ENCODE data around the gene CLRN3. TPM values are rescaled to one million over a fixed set of nuclear protein-coding genes. Genes with fewer than 3 reads are reported as not detected.

CLRN3 gene
- total RNA-seq, 1 donor from 2014 or later = 0.52 TPM

GRCh38 chr10:127869329-127869728, 23.4 kb downstream of the CLRN3 start:
- no peak overlapping the region for H3K4me3 ChIP-seq (ENCODE audit: low read length in 3 of 3)
- H3K9ac ChIP-seq (ENCODE audit: low read depth in 1 of 3, low read length in 3 of 3) = no peak overlapping the region
- no peaks in the 10 kb centered on the region for H3K9me3 ChIP-seq (ENCODE audit: control insufficient read depth in 3 of 3, low read length in 3 of 3)
- no peaks in the 10 kb centered on the region for H3K36me3 ChIP-seq (ENCODE audit: control insufficient read depth in 3 of 3, insufficient read depth in 3 of 3, low read length in 3 of 3)
- H3K27ac ChIP-seq (ENCODE audit: low read depth, low read length) = no peak overlapping the region
- H3K4me1 ChIP-seq (ENCODE audit: control insufficient read depth in 3 of 3, insufficient read depth in 3 of 3, low read length in 3 of 3) = peaks cover 0 to 8% (median 5%) of the 10 kb centered on the region in 3 donors
- H3K27me3 ChIP-seq (ENCODE audit: control insufficient read depth in 3 of 3, insufficient read depth in 3 of 3, low read length in 3 of 3) = peaks cover 6 to 9% (median 7%) of the 10 kb centered on the region in 3 donors

GRCh38 chr10:127867805-127868204, 24.9 kb downstream of the CLRN3 start:
- Histone ChIP-seq H3K36me3 (ENCODE audit: control insufficient read depth in 3 of 3, insufficient read depth in 3 of 3, low read length in 3 of 3) (no peaks in the 10 kb centered on the region), H3K4me3 (ENCODE audit: low read length in 3 of 3) (no peak overlapping the region), H3K27ac (ENCODE audit: low read depth, low read length) (no peak overlapping the region), H3K27me3 (ENCODE audit: control insufficient read depth in 3 of 3, insufficient read depth in 3 of 3, low read length in 3 of 3) (peaks cover 6 to 7% (median 6%) of the 10 kb centered on the region in 3 donors), H3K9me3 (ENCODE audit: control insufficient read depth in 3 of 3, low read length in 3 of 3) (no peaks in the 10 kb centered on the region), H3K4me1 (ENCODE audit: control insufficient read depth in 3 of 3, insufficient read depth in 3 of 3, low read length in 3 of 3) (peaks cover 0 to 8% (median 5%) of the 10 kb centered on the region in 3 donors), H3K9ac (ENCODE audit: low read depth in 1 of 3, low read length in 3 of 3) (no peak overlapping the region)

GRCh38 chr10:127866276-127867013, 26.3 kb downstream of the CLRN3 start:
- no peaks in the 10 kb centered on the region for H3K4me1 ChIP-seq (ENCODE audit: control insufficient read depth in 3 of 3, insufficient read depth in 3 of 3, low read length in 3 of 3)
- no peak overlapping the region for H3K4me3 ChIP-seq (ENCODE audit: low read length in 3 of 3)
- H3K27ac ChIP-seq (ENCODE audit: low read depth, low read length) = no peak overlapping the region
- H3K9me3 ChIP-seq (ENCODE audit: control insufficient read depth in 3 of 3, low read length in 3 of 3) = no peaks in the 10 kb centered on the region
- no peak overlapping the region for H3K9ac ChIP-seq (ENCODE audit: low read depth in 1 of 3, low read length in 3 of 3)
- no peaks in the 10 kb centered on the region for H3K36me3 ChIP-seq (ENCODE audit: control insufficient read depth in 3 of 3, insufficient read depth in 3 of 3, low read length in 3 of 3)
- peaks cover 0 to 3% (median 0%) of the 10 kb centered on the region in 3 donors for H3K27me3 ChIP-seq (ENCODE audit: control insufficient read depth in 3 of 3, insufficient read depth in 3 of 3, low read length in 3 of 3)

GRCh38 chr10:127863231-127863825, 29.4 kb downstream of the CLRN3 start:
- Histone ChIP-seq H3K9me3 (ENCODE audit: control insufficient read depth in 3 of 3, low read length in 3 of 3) (no peaks in the 10 kb centered on the region), H3K27me3 (ENCODE audit: control insufficient read depth in 3 of 3, insufficient read depth in 3 of 3, low read length in 3 of 3) (no peaks in the 10 kb centered on the region)

GRCh38 chr10:127860592-127860991, 32.1 kb downstream of the CLRN3 start:
- H3K4me1 ChIP-seq (ENCODE audit: control insufficient read depth in 3 of 3, insufficient read depth in 3 of 3, low read length in 3 of 3) = no peaks in the 10 kb centered on the region
- H3K9me3 ChIP-seq (ENCODE audit: control insufficient read depth in 3 of 3, low read length in 3 of 3) = no peaks in the 10 kb centered on the region
- no peak overlapping the region for H3K9ac ChIP-seq (ENCODE audit: low read depth in 1 of 3, low read length in 3 of 3)
- no peaks in the 10 kb centered on the region for H3K36me3 ChIP-seq (ENCODE audit: control insufficient read depth in 3 of 3, insufficient read depth in 3 of 3, low read length in 3 of 3)
- H3K27me3 ChIP-seq (ENCODE audit: control insufficient read depth in 3 of 3, insufficient read depth in 3 of 3, low read length in 3 of 3) = no peaks in the 10 kb centered on the region
- no peak overlapping the region for H3K27ac ChIP-seq (ENCODE audit: low read depth, low read length)
- no peak overlapping the region for H3K4me3 ChIP-seq (ENCODE audit: low read length in 3 of 3)

More at GRCh38 chr10:127863231-127863825, 29.4 kb downstream of the CLRN3 start:
- H3K4me1 ChIP-seq (ENCODE audit: control insufficient read depth in 3 of 3, insufficient read depth in 3 of 3, low read length in 3 of 3) = no peaks in the 10 kb centered on the region
- H3K27ac ChIP-seq (ENCODE audit: low read depth, low read length) = no peak overlapping the region
- H3K4me3 ChIP-seq (ENCODE audit: low read length in 3 of 3) = no peak overlapping the region
- H3K9ac ChIP-seq (ENCODE audit: low read depth in 1 of 3, low read length in 3 of 3) = no peak overlapping the region
- no peaks in the 10 kb centered on the region for H3K36me3 ChIP-seq (ENCODE audit: control insufficient read depth in 3 of 3, insufficient read depth in 3 of 3, low read length in 3 of 3)

GRCh38 chr10:127855976-127856375, 36.8 kb downstream of the CLRN3 start:
- H3K27ac ChIP-seq (ENCODE audit: low read depth, low read length) = no peak overlapping the region
- H3K9ac ChIP-seq (ENCODE audit: low read depth in 1 of 3, low read length in 3 of 3) = no peak overlapping the region
- no peaks in the 10 kb centered on the region for H3K9me3 ChIP-seq (ENCODE audit: control insufficient read depth in 3 of 3, low read length in 3 of 3)
- no peaks in the 10 kb centered on the region for H3K4me1 ChIP-seq (ENCODE audit: control insufficient read depth in 3 of 3, insufficient read depth in 3 of 3, low read length in 3 of 3)
- no peaks in the 10 kb centered on the region for H3K36me3 ChIP-seq (ENCODE audit: control insufficient read depth in 3 of 3, insufficient read depth in 3 of 3, low read length in 3 of 3)
- H3K27me3 ChIP-seq (ENCODE audit: control insufficient read depth in 3 of 3, insufficient read depth in 3 of 3, low read length in 3 of 3) = peaks cover 0 to 14% (median 10%) of the 10 kb centered on the region in 3 donors
- H3K4me3 ChIP-seq (ENCODE audit: low read length in 3 of 3) = no peak overlapping the region

- H3K4me1 ChIP-seq (ENCODE audit: control insufficient read depth in 3 of 3, insufficient read depth in 3 of 3, low read length in 3 of 3) = no peaks in the 10 kb centered on the region
- no peak overlapping the region for H3K4me3 ChIP-seq (ENCODE audit: low read length in 3 of 3)
- no peaks in the 10 kb centered on the region for H3K9me3 ChIP-seq (ENCODE audit: control insufficient read depth in 3 of 3, low read length in 3 of 3)
- H3K27me3 ChIP-seq (ENCODE audit: control insufficient read depth in 3 of 3, insufficient read depth in 3 of 3, low read length in 3 of 3) = peaks cover 0 to 14% (median 10%) of the 10 kb centered on the region in 3 donors
- H3K36me3 ChIP-seq (ENCODE audit: control insufficient read depth in 3 of 3, insufficient read depth in 3 of 3, low read length in 3 of 3) = no peaks in the 10 kb centered on the region
- H3K9ac ChIP-seq (ENCODE audit: low read depth in 1 of 3, low read length in 3 of 3) = no peak overlapping the region
- no peak overlapping the region for H3K27ac ChIP-seq (ENCODE audit: low read depth, low read length)
Measured at GRCh38 chr10:127855591-127855881, 37.2 kb downstream of the CLRN3 start.

GRCh38 chr10:127854769-127855590, 37.8 kb downstream of the CLRN3 start:
- Histone ChIP-seq H3K4me3 (ENCODE audit: low read length in 3 of 3) (no peak overlapping the region), H3K4me1 (ENCODE audit: control insufficient read depth in 3 of 3, insufficient read depth in 3 of 3, low read length in 3 of 3) (no peaks in the 10 kb centered on the region), H3K36me3 (ENCODE audit: control insufficient read depth in 3 of 3, insufficient read depth in 3 of 3, low read length in 3 of 3) (no peaks in the 10 kb centered on the region), H3K27ac (ENCODE audit: low read depth, low read length) (no peak overlapping the region), H3K9ac (ENCODE audit: low read depth in 1 of 3, low read length in 3 of 3) (no peak overlapping the region), H3K9me3 (ENCODE audit: control insufficient read depth in 3 of 3, low read length in 3 of 3) (no peaks in the 10 kb centered on the region), H3K27me3 (ENCODE audit: control insufficient read depth in 3 of 3, insufficient read depth in 3 of 3, low read length in 3 of 3) (peaks cover 0 to 14% (median 10%) of the 10 kb centered on the region in 3 donors)

- peaks cover 0 to 14% (median 10%) of the 10 kb centered on the region in 3 donors for H3K27me3 ChIP-seq (ENCODE audit: control insufficient read depth in 3 of 3, insufficient read depth in 3 of 3, low read length in 3 of 3)
- H3K4me1 ChIP-seq (ENCODE audit: control insufficient read depth in 3 of 3, insufficient read depth in 3 of 3, low read length in 3 of 3) = no peaks in the 10 kb centered on the region
- H3K36me3 ChIP-seq (ENCODE audit: control insufficient read depth in 3 of 3, insufficient read depth in 3 of 3, low read length in 3 of 3) = no peaks in the 10 kb centered on the region
- H3K9me3 ChIP-seq (ENCODE audit: control insufficient read depth in 3 of 3, low read length in 3 of 3) = no peaks in the 10 kb centered on the region
- H3K9ac ChIP-seq (ENCODE audit: low read depth in 1 of 3, low read length in 3 of 3) = no peak overlapping the region
- H3K4me3 ChIP-seq (ENCODE audit: low read length in 3 of 3) = no peak overlapping the region
- H3K27ac ChIP-seq (ENCODE audit: low read depth, low read length) = no peak overlapping the region
Measured at GRCh38 chr10:127853868-127854768, 38.6 kb downstream of the CLRN3 start.
